Mononuclear cell (primary cell): ENCODE results near the gene CHAD. TPM values are rescaled to one million over a fixed set of nuclear protein-coding genes. Genes with fewer than 3 reads are reported as not detected.
"Not testable (repeated sequence)": the region's sequence is repeated elsewhere in the genome, so short reads cannot be mapped to it uniquely, and the experiment has no call there.

ENCODE experiments used
- H3K27me3 ChIP-seq: 2 replicates; pipeline ENCODE4 v1.6.0; 2011; ENCODE audit warnings: low read length, control low read depth; ENCODE audit not compliant: insufficient read depth
- H3K4me1 ChIP-seq: 2 replicates; pipeline ENCODE4 v1.5.1; 2011; ENCODE audit warnings: mild to moderate bottlenecking, low read length, control low read depth; ENCODE audit not compliant: insufficient read depth
- H3K4me3 ChIP-seq: 2 replicates; pipeline ENCODE4 v1.5.1; 2011; ENCODE audit warnings: mild to moderate bottlenecking, low read length, moderate library complexity
- H3K9me3 ChIP-seq: 2 replicates; pipeline ENCODE4 v1.5.1; 2011; ENCODE audit warnings: low read depth, mild to moderate bottlenecking, control low read depth, low read length
- total RNA-seq: library from RNA; depleted of rRNA; stranded (reverse); fragments of >200 nt; gene quantifications from one replicate; pipeline ENCODE4 v1.2.3, GENCODE V29; 2012

Gene CHAD
- total RNA-seq, 1 donor = not detected

DNA sequence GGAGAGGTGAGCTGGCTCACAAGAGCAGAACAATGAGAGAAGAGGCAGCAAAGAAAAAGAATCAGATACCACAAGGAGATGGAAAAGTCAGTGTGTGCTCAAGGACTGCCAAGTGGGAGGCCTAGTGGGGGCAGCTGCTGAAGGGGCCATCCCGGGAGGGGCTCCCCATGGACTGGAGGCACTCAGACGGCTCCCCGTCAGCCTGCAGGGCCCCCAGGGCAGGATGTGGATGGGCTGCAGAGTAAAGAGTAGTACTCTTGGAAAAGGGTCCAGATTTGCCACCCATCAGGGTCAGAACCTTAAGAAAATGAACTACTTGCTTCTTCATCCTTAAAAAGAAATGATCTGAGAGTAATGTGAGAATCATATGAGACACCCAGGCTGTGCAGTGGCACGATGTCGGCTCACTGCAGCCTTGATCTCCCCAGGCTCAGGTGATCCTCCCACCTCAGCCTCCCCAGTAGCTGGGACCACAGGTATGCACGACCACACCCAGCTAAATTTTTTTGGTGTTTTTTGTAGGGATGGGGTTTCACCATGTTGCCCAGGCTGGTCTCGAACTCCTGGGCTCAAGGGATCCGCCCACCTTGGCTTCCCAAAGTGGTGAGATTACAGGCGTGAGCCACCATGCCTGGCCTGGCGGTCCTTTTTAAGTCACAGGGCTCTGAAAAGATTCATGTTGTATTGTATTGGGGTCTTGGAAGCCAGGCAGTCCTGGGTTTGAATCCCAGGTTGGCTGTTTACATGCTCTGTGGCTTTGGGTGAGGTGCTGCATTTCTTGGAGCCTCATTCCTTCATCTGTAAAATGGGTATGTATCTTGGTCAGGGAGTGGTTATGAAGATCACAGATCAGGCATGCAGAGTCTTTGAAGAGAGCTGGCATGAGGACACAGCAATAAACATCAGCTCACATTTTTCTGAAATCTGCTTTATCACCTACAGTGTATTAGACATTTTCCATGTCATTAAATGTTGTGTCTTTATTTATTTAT is 27.5 kb downstream of the CHAD start:
- Histone ChIP-seq H3K4me1 (no peaks in the 10 kb centered on the region), H3K4me3 (no peak overlapping the region), H3K9me3 (no peaks in the 10 kb centered on the region), H3K27me3 (no peaks in the 10 kb centered on the region)

DNA sequence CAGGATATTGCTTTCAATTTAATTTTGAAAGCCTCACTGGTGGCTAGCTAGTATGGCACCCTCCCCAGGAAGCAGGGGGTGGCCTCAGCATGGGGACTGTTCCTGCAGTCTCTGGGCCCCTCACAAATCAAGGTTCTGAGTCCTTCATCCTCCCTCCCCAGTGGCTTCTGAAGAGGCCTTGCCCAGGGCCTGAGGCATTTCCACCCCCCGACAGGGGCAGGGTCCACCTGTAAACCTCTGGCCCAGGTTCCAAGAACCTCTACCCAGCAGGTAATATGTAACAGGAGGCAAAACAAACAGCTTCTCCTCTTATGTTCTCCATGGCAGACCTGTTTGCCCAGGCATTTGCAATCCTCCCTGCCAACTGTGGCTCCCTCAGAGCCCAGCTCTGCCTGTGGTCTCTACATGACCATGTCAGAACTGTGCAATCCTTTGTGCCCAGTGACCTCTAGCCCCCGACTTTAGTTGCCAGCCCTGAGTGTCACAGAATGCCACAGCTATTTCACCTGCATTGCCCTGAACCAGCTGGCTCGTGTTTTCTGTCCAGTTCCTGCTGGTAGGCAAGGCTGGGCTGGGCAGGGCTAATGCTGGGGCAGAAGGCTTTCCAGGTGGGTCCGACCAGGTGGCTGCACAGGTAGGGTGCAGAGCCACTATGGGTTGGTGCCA is 28.4 kb downstream of the CHAD start:
- H3K9me3 ChIP-seq = no peaks in the 10 kb centered on the region
- H3K27me3 ChIP-seq = no peaks in the 10 kb centered on the region
- H3K4me1 ChIP-seq = no peaks in the 10 kb centered on the region
- no peak overlapping the region for H3K4me3 ChIP-seq

DNA sequence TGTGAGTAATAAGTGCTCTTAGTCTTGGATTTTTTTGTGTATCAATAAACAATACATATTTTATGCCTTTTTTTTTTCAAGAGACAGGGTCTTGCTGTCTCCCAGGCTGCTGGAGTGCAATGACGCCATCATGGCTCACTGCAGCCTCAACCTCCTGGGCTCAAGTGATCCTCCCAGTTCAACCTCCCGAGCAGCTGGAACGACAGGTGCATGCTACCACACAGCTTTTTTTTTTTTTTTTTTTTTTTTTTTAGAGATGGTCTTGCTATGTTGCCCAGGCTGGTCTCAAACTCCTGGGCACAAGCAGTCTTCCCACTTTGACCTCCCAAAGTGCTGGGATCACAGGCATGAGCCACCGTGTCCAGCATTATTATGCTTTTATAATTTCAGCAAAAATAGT is 29.7 kb downstream of the CHAD start:
- no peak overlapping the region for H3K4me3 ChIP-seq
- H3K9me3 ChIP-seq = no peaks in the 10 kb centered on the region
- H3K27me3 ChIP-seq = no peaks in the 10 kb centered on the region
- no peaks in the 10 kb centered on the region for H3K4me1 ChIP-seq

DNA sequence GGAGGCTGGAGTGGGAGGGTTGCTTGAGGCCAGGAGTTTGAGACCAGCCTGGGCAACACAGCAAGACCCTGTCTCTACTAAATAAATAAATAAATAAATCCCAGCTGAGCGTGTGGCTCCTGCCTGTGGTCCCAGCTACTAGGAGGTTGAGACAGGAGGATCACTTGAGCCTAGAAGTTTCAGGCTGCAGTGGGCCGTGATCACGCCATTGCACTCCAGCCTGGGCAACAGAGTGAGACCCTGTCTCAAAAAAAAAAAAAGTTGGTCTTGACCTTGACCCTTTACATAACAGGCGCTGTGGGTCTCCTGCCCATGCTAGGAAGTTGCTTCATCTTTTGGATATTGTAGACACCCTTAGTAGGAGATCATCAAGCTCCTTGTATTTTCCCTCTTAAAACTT is 31.3 kb downstream of the CHAD start:
- Histone ChIP-seq H3K9me3 (no peaks in the 10 kb centered on the region), H3K4me1 (no peaks in the 10 kb centered on the region), H3K27me3 (no peaks in the 10 kb centered on the region), H3K4me3 (no peak overlapping the region)

DNA sequence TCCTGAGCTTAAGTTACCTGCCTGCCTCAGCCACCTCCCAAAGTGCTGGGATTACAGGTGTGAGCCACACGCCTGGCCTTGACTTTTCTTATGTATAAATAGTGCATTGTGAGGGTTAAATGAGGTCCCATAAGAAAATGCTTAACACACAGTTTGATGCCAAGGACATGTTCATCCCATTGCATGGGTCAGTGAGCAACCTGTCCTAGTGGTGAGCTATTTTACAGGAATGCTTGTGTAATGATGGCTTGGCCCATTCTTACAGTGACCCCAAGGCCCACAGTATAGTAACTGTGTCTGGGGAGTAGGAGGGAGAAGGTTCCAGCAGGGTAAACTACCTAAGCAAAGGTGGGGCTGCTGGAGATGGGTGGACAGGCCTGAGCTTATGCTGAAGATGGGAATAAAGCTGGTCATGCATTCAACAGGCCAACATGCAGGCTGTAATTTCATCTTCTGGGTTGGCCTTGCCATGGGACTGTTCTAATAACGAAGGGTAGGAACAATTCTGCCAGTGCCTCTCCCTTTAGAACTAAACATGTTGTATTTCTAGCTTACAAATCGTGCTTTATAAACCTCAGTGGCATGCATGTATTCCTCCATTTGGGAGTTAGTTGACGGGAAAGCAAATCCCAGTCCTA is 36.4 kb downstream of the CHAD start:
- Histone ChIP-seq H3K4me1 (peaks cover 6% of the 10 kb centered on the region), H3K4me3 (no peak overlapping the region), H3K9me3 (no peaks in the 10 kb centered on the region), H3K27me3 (no peaks in the 10 kb centered on the region)

DNA sequence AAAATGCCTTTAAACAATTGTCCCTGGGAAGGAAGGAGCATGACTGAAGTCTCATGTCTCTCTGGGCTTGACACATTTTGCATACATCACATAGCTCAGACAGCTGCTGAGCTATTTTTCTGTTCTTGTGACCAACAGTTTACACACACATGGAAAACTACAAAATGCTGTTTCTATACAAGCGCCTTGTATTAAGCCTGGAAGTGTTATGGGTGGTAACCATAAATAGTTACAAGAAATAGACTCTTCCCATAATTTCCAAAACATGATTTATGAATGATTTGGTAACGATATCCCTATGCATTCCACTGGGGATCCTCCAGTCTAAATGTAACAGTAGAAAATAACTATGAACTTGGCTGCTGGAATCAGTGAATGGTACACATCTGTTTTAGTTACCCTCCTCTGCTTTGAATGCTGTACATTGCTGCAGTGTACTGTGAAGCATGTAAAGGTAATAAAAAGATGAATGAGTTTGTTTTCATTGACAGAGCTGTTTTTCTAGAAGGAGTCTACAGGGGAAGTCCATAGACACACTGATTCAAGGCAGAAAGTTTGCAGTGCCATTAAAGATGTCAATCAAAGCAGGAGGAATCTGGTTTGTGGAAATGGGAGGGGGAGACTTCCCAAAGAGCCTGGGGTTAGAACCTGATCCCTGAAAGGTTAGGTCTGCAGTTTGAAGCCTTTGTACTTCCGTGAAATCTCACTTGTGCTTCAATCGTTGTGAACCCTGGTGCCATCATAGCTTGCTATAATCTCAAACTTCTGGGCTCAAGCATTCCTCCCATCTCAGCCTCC is 37.7 kb downstream of the CHAD start:
- Histone ChIP-seq H3K27me3 (no peaks in the 10 kb centered on the region), H3K4me1 (peaks cover 15% of the 10 kb centered on the region), H3K4me3 (no peak overlapping the region), H3K9me3 (no peaks in the 10 kb centered on the region)

DNA sequence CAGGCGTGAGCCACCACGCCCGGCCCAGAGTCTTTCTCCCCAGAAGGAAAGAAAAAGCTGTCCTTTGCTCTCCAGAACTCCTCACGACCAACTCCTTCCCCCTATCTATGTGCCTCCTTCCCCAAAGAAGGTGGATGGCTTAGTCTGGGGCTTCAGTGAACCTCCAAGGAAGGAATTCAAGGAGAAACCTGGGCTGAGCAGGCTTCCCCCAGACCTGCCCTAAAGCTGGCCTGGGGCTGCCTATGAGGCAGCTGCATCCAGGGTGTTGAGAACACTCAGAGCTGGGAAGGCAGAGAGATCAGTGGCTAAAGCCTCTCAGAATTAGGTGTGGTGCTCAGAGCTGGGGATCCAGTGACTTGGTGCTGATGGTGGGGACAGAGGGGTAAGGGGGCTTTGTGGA is 38.9 kb downstream of the CHAD start:
- Histone ChIP-seq H3K4me1 (peaks cover 23% of the 10 kb centered on the region), H3K9me3 (no peaks in the 10 kb centered on the region), H3K27me3 (no peaks in the 10 kb centered on the region), H3K4me3 (no peak overlapping the region)

DNA sequence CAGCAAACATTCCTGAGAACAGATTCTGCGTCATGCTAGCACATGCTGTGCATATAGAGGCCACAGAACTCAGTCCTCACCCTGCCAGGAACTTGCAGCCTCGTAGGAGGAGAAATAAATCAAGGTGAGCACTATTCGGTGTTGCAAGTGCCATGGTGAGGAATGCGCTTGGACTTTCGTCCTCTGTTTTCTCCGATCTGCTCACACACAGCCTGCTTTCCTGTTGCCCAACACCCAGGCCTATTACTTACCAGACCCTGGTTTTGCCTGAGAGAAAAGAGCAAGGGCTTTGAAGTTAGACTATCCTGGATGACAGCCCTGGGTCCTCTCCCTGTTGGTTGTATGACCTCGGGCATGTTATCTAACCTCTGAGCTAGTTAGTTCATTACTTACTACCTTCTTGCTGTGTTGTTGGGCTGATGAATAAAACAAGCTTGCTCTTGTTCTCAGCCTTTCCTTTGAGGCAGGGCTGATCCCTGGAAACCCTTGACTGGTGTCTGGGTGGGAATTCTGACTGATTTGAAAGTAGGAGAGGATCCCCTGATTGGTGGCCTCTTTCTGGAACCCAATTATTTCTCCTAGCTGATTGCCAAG is 39.8 kb downstream of the CHAD start:
- Histone ChIP-seq H3K27me3 (no peaks in the 10 kb centered on the region), H3K4me3 (no peak overlapping the region), H3K4me1 (peaks cover 32% of the 10 kb centered on the region), H3K9me3 (no peaks in the 10 kb centered on the region)

DNA sequence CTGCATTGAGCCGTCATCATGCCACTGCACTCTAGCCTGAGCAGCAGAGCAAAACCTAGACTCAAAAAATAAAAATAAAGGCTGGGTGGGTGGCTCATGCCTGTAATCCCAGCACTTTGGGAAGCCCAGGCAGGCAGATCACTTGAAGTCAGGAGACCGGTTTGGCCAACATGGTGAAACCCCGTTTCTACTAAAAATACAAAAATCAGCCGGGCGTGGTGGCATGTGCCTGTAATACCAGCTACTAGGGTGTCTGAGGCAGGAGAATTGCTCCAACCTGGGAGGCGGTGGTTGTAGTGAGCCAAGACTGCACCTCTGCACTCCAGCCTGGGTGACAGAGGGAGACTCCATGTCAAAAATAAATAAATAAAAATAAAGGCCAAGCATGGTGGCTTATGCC is 40.6 kb downstream of the CHAD start:
- not testable (repeated sequence) for H3K9me3 ChIP-seq, H3K27me3 ChIP-seq, H3K4me3 ChIP-seq
- peaks cover 35% of the 10 kb centered on the region for H3K4me1 ChIP-seq

DNA sequence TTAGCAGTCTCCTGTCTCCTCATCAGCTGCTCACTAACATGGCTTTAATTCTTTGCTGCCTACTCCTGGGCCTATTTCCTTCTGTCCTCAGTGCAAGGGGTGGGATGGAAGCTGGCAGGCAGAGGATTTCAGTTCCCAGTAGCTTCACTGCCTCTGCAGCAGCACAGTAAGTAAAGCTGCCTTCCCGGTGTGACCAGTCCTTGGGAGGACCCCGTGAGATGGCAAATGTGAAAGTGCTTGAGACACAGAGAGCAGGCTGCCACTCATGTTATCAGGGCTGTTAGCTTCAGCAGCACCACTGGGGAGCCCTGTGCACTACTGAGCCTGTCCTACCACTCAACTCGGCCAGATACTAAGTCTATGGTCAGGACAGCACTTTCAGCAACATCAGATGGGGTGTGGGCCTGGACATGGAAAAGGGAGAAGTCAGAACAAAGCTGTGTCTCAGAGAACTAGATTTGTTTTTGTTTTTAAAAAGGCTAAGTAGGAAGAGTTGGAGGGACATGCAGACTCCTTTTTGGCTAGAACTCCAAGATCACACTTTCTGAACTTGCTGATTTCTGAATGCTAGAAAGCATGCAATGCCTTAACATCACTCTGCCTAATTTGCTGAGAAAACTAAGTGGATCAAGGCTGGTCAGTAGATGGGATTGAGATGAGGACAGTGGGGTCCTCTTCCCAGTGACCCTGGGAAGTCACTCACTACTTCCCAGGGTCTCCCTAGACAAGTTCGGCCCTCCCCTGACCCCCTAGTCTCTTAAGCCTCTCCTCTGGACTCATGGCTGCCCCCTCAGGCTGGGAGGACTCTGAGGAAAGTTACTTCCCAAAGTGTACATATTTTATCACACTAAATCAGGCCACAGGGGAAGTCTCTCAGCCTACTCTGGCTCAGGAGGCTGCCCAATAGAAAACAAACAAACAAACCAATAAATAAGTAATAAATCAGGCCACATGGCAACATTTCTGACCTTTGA is 41.6 kb downstream of the CHAD start:
- Histone ChIP-seq H3K9me3 (no peaks in the 10 kb centered on the region), H3K27me3 (no peaks in the 10 kb centered on the region), H3K4me1 (peaks cover 35% of the 10 kb centered on the region), H3K4me3 (peak overlapping the region; percentile 44)

DNA sequence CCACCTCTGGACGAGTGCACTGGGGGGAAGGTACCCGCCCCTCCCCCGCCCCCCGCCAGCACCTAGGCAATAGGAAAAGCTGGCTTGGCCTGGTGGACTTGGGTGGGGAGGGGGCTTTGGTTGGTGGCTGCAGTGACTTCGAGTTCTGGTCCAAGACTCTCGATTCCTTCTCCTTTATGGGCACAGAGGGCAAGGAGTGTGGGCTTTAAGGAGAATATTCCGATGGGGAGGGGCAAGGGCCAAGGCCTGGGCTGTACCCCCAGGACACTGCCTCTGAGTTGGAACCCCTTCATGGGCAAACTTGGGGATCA is 42.3 kb downstream of the CHAD start:
- no peaks in the 10 kb centered on the region for H3K27me3 ChIP-seq
- no peaks in the 10 kb centered on the region for H3K9me3 ChIP-seq
- H3K4me3 ChIP-seq = peak overlapping the region; percentile 44
- H3K4me1 ChIP-seq = peaks cover 40% of the 10 kb centered on the region

DNA sequence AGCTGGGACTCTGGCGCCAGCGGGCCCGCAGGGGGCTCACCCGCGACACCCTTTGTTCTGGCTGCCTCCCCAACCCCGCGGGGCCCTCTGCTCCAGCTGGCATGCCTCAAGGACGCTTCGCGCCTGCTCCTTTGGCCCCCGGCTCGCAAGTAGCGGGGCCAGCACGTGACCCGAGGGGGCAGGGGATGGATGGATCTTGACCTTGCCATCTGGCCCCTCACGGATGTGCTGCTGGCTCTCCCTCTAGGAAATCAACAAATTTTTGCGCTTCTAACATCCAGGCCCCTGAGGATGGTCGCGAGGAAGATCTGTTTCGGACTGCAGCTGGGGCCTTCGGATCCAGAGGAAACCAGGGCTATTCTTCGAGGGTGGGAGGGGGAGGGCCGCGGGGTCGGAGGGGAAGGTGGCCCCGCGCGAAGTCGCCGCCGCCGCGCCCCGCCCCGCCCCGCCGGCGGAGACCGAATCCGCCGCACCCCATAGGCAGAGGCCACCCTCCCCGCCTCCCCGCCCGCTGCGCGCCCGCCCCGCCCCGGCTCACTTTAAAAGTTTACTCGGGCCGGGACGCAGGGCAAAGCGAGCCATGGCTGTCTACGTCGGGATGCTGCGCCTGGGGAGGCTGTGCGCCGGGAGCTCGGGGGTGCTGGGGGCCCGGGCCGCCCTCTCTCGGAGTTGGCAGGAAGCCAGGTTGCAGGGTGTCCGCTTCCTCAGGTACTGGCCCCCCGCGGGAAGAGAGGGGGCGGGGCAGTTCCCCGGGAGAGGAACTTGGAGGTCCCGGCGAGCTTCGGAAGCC is 42.8 kb downstream of the CHAD start, which contains the start of gene ACSF2:
Gene ACSF2, plus strand, starts transcription at position 537 of the 790 bp plus-strand sequence. Its CDS starts 44 bp downstream, at position 581.
- Histone ChIP-seq H3K4me1 (peaks cover 45% of the 10 kb centered on the region), H3K4me3 (peak within 1 kb of the TSS; percentile 48), H3K27me3 (no peaks in the 10 kb centered on the region), H3K9me3 (no peaks in the 10 kb centered on the region)
